AG09309 (cell line): ENCODE results near the gene TOR1B.
"Not testable (repeated sequence)": the region's sequence is repeated elsewhere in the genome, so short reads cannot be mapped to it uniquely, and the experiment has no call there.

Experiments used
- DNase-seq: peaks from one replicate; pipeline ENCODE4 v3.0.0-alpha.2; 2010; ENCODE audit warnings: low read depth
- H3K4me3 ChIP-seq: 2 replicates; pipeline ENCODE4 v1.5.1; 2011; ENCODE audit warnings: mild to moderate bottlenecking, low read depth, low read length, moderate library complexity; ENCODE audit not compliant: control insufficient read depth
- TF ChIP-seq, protein P1 (sequence below): IDR thresholded peaks from 2 replicates; pipeline ENCODE4 v1.5.1; 2011; ENCODE audit warnings: mild to moderate bottlenecking, low read depth, low read length, inconsistent platforms; ENCODE audit not compliant: insufficient read depth, control insufficient read depth; ENCODE audit errors: missing control alignments

TOR1B gene

DNA sequence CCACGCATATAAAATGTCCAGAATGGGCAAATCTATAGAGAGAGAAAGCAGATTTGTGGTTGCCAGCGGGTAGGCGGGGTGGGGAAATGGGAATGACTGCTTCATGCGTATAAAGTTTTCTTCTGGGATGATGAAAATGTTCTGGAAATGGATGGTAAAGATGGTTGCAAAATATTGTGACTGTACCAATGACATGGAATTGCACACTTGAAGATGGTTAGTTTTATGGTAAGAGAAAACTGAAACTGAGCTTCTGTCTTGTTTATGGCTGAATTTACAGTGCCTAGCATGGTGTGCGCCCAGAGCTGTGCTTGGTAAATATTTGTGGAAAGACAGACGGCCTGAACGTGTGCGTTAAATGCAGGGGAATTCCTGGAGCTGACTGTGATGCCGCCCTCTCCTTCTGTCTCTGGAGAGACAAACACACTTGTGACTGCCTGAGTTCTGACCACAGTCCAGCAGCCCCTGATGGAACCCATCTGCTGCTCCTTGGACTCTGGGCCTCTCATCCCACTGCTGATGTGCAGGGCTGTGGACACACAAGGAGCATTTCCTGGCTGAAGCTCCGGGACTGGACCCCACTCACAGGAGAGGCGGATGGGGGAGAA lies 41.6 kb upstream of the TOR1B start:
- peak; percentile 41 for DNase-seq
- TF ChIP-seq, protein P1, sequence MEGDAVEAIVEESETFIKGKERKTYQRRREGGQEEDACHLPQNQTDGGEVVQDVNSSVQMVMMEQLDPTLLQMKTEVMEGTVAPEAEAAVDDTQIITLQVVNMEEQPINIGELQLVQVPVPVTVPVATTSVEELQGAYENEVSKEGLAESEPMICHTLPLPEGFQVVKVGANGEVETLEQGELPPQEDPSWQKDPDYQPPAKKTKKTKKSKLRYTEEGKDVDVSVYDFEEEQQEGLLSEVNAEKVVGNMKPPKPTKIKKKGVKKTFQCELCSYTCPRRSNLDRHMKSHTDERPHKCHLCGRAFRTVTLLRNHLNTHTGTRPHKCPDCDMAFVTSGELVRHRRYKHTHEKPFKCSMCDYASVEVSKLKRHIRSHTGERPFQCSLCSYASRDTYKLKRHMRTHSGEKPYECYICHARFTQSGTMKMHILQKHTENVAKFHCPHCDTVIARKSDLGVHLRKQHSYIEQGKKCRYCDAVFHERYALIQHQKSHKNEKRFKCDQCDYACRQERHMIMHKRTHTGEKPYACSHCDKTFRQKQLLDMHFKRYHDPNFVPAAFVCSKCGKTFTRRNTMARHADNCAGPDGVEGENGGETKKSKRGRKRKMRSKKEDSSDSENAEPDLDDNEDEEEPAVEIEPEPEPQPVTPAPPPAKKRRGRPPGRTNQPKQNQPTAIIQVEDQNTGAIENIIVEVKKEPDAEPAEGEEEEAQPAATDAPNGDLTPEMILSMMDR = no peak
- H3K4me3 ChIP-seq = no peak overlapping the region

DNA sequence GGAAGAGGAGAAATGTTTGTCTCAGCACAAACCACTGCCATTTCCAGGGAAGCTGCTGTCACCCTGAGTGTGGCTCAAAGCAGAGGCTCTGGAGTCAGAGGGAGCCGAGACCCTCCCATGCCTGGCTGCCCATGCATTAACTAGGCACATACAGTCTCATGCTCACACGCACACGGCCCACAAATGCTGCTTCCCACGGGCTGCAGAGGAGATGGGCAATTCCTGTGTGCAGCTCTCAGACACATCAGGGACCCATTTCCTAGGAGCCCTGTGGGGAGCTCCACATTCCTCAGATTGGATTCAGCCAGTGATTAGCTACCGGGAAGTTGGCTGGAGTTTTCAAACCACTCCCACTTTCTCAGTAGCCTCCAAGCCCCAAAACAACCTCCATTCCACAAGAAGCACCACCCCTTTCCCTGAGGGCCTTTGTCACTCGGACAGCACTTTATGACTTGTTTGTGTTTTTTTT lies 41.0 kb upstream of the TOR1B start:
- no peak overlapping the region for H3K4me3 ChIP-seq
- TF ChIP-seq, protein P1 = no peak
- peak; percentile 50 for DNase-seq

DNA sequence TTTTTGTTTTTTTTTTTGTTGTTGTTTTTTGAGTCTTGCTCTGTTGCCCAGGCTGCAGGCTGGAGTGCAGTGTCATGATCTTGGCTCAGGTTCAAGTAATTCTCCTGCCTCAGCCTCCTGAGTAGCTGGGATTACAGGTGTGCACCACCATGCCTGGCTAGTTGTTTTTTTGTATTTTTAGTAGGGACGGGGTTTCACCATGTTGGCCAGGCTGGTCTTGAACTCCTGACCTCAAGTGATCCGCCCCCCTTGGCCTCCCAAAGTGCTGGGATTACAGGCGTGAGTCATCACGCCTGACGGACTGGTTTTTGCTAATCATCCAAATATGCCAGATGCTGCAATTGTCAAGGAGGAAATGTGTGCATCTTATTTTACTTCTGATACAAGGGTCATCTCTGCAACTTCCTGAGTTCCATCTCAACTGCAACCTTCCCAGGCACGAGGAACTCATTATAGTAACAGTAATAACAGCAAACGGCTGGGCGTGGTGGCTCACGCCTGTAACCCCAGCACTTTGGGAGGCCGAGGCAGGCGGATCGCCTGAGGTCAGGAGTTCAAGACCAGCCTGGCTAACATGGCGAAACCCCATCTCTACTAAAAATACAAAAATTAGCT lies 40.5 kb upstream of the TOR1B start:
- H3K4me3 ChIP-seq = not testable (repeated sequence)
- DNase-seq = peak; percentile 91

DNA sequence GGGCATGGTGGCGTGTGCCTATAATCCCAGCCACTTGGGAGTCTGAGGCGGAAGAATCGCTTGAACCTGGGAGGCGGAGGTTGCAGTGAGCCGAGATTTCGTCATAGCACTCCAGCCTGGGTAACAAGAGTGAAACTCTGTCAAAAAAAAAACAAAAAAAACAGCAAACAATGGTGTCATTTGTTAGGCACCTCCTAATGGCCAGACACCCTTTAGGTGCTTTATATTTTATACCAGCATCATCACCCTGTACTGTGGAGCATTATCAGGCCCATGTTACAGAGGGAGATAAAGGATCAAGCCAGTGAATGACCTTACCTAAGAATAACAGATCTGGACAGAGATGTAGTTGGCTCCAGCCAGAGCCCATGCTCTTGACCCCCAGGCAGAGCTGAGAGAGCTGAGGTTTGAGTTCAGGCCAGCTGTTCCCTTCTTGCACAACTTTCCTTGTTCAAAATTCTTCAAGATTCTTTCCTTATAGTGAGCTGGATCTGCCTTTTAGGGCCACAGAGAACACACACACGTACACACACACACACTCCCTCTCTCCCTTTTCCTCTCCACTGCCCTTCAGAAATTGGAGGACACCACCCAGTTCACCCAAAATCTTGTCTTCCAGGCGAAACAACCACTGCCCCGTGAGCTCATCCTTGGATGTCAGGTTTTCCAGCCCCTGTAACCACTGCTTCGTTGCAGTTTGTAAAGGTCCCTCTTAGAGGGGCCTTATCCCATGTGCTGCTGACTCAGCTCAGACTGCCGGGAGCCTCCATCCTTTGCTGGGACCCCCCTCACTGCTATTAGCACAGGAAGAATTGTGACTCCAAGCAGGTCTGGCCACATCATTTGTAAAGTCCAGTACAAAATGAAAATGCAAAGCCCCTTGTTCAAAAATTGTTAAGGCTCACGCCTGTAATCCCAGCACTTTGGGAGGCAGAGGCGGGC lies 39.7 kb upstream of the TOR1B start:
- TF ChIP-seq, protein P1 = no peak
- H3K4me3 ChIP-seq = no peak overlapping the region
- peak; percentile 41 for DNase-seq

DNA sequence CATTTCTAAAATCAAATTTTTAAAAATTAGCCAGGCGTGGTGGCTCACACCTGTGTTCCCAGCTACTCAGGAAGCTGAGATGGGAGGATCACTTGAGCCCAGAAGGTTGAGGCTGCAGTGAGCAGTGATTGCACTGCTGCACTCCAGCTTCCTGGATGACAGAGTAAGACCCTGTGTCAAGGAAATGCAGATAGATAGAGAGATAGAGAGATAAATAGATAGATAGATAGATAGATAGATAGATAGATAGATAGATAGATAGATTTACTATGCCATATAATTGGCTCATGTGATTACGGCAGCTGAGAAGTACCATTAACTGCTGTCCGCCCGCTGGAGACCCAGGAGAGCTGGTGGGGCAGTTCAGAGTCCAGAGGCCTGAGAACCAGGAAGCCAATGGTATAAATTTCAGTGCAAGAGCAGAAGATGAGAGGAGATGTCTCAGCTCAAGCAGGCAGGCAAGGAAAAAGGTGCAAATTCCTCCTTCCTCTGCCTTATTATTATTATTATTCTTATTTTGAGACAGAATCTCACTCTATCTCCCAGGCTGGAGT lies 37.1 kb upstream of the TOR1B start:
- TF ChIP-seq, protein P1 = no peak
- H3K4me3 ChIP-seq = no peak overlapping the region
- no peak for DNase-seq

DNA sequence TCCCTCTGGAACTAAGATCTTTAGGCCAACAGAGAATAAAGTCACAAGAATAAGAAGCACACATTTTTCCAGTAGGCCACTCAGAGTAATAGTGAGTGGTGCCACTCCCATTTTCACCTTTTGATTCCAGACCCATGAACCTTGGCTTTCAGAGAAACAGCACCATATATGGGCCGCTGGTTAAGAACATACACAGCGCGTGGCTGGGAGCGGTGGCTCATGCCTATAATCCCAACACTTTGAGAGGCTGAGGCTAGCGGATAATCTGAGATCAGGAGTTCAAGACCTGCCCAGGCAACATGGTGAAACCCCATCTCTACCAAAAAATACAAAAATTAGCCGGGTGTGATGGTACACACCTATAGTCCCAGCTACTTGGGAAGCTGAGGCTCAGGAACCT lies 34.5 kb upstream of the TOR1B start:
- TF ChIP-seq, protein P1 = no peak
- DNase-seq = no peak
- H3K4me3 ChIP-seq = no peak overlapping the region
